ENCODE results near the gene FYB1.
A peak's percentile ranks its signal among the peaks of the same experiment; 100 is the strongest.

The FYB1 gene

DNA sequence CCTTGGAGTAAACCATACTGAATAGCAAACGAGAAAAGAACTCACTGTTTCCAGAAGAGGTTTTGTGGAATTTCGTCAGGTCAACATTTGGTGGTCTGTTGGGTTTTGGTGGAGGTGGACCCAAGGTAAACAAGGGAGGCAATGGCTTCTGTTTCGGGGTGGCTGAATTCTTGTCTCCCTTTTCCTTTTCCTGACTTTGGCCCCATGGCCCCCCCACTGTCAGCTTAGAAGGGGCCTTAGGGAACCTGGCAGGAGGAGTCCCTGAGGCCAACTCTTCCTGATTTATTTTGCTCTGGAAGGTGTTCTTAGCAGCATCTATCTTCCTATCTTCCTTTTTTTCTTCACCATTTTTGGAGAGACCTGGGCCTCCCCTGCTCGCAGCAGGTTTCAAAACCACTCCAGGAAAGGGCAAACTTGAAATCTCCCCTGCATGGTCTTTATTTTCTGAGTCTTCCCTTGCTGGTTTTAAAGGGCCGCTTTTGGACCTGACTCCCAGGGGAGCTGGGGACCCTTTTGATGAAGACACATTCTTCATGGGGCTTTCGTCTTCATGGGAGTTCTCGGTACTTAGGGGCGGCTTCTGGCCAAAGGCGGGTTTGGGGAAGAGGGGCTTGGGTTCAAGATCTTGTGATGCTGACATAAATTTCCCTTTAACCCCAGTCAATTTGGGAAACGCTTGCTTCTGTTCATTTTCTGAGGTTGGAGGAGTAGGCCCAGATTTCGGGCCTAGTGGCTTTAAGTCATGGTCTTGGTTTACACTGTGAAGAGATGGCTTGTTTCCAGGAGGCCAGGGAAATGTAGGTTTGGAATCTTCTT, 17.4 kb downstream of the FYB1 start:
- H3K27ac Mint-ChIP-seq: no peak overlapping the region
- H3K27me3 Mint-ChIP-seq (ENCODE audit: low read depth): no peaks in the 10 kb centered on the region
- H3K4me1 Mint-ChIP-seq: peaks cover 10% of the 10 kb centered on the region
- H3K9me3 Mint-ChIP-seq: no peaks in the 10 kb centered on the region
- TF ChIP-seq, protein P1, sequence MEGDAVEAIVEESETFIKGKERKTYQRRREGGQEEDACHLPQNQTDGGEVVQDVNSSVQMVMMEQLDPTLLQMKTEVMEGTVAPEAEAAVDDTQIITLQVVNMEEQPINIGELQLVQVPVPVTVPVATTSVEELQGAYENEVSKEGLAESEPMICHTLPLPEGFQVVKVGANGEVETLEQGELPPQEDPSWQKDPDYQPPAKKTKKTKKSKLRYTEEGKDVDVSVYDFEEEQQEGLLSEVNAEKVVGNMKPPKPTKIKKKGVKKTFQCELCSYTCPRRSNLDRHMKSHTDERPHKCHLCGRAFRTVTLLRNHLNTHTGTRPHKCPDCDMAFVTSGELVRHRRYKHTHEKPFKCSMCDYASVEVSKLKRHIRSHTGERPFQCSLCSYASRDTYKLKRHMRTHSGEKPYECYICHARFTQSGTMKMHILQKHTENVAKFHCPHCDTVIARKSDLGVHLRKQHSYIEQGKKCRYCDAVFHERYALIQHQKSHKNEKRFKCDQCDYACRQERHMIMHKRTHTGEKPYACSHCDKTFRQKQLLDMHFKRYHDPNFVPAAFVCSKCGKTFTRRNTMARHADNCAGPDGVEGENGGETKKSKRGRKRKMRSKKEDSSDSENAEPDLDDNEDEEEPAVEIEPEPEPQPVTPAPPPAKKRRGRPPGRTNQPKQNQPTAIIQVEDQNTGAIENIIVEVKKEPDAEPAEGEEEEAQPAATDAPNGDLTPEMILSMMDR (IDR thresholded peaks at IDR 0.05; ENCODE audit: unreplicated experiment in 3 of 3): no peak
- no peaks in the 10 kb centered on the region for H3K36me3 Mint-ChIP-seq (ENCODE audit: low read depth)
- H3K4me3 Mint-ChIP-seq: no peak overlapping the region

DNA sequence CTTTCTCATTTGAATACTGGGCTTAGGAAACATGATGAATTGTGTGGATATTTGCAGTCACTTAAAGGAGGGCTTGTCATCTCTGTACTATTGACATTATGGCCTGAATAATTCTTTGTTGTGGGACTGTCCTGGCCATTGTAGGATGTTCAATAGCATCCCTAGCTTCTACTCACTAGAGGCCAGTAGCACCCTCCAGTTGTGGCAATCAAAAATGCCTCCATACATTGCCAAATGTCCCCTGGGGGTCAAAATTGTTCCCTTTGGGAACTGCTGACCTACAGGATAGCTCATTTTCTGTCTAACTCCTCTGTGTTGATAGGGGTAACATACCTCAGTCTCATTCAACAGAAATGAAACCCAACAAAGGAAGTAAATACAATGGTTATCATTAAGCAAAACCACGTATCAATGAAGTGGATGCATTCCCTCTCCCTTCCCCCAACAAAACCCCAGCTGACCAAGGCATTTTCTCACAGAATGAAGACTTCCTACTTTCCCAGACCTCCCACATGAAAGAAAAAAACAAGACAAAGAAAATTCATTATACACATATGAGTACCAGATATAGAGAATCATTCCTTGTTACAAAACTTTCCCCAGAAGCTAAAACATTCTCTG, 18.1 kb downstream of the FYB1 start:
- H3K27me3 Mint-ChIP-seq (ENCODE audit: low read depth): no peaks in the 10 kb centered on the region
- TF ChIP-seq, protein P1 (IDR thresholded peaks at IDR 0.05; ENCODE audit: unreplicated experiment in 3 of 3): no peak
- no peak overlapping the region for H3K4me3 Mint-ChIP-seq

DNA sequence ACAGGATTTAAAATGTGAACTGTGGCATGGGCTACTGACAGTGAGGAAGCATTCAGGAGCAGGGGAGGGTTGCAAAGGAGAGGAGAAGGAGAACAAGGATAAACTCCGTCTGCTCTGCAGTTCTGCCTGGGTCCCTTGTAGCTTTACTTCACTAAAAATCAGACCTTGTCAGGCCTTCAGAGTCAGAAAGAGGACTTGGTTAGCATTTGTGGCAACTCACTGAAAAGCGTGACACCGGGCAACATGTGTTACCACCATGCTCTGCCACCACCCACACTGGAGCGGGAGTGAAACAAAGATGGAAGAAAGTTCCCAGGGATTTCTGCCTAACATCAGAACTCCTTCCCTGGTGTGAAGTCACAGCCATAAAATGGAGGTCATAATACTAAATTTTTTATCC, 19.3 kb downstream of the FYB1 start:
- Mint-ChIP-seq H3K36me3 (ENCODE audit: low read depth) (no peaks in the 10 kb centered on the region), H3K27ac (peak overlapping the region in 2 of 3 experiments; percentile 22 to 58), H3K4me3 (no peak overlapping the region), H3K9me3 (no peaks in the 10 kb centered on the region), H3K4me1 (peaks cover 15% of the 10 kb centered on the region), H3K27me3 (ENCODE audit: low read depth) (no peaks in the 10 kb centered on the region)
- TF ChIP-seq, protein P1 (IDR thresholded peaks at IDR 0.05; ENCODE audit: unreplicated experiment in 3 of 3): no peak

More for the DNA sequence above, 18.1 kb downstream of the FYB1 start:
- no peaks in the 10 kb centered on the region for H3K36me3 Mint-ChIP-seq (ENCODE audit: low read depth)
- H3K9me3 Mint-ChIP-seq: no peaks in the 10 kb centered on the region
- H3K4me1 Mint-ChIP-seq: peaks cover 10% of the 10 kb centered on the region
- H3K27ac Mint-ChIP-seq: no peak overlapping the region

DNA sequence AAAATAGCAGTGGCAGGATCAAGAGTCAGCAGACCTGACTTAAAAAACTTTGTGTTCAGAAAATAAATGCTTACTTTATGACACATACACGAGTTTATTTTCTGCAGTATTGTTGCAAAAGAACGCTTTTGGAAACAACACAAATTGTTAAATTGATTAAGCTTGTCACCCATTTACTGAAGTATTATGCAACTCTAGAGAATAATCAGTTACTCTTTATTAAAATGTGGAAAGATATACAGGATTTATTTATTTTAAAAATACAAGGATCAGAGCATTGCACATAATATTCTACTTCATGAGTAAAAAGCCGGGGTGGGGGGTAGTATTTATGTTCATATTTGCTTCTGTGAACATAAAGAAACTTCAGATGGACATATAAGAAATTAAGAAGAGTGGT, 20.0 kb downstream of the FYB1 start:
- peaks cover 23% of the 10 kb centered on the region for H3K4me1 Mint-ChIP-seq
- H3K36me3 Mint-ChIP-seq (ENCODE audit: low read depth): no peaks in the 10 kb centered on the region
- H3K27me3 Mint-ChIP-seq (ENCODE audit: low read depth): no peaks in the 10 kb centered on the region
- TF ChIP-seq, protein P1 (IDR thresholded peaks at IDR 0.05; ENCODE audit: unreplicated experiment in 3 of 3): no peak
- H3K4me3 Mint-ChIP-seq: no peak overlapping the region
- peak overlapping the region in 1 of 3 experiments; percentile 22 for H3K27ac Mint-ChIP-seq
- H3K9me3 Mint-ChIP-seq: no peaks in the 10 kb centered on the region

DNA sequence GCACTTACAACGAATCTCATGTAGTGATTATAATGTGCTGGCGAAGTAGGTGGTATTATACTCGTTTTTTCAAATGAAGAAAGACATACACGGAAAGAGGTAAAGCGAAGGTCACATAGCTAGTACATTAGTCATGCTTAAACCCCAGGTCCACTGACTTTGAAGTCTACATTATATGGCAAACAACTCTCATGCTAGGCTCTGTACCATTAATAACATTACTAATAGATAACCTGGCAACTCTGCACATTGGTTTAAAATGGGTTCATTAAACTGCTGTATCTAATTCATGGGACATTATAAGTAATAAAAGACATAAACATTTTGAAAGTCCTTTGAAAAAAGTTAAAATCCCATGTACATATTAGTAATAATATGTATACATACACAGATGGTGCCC, 21.2 kb downstream of the FYB1 start:
- Mint-ChIP-seq H3K36me3 (ENCODE audit: low read depth) (no peaks in the 10 kb centered on the region), H3K27me3 (ENCODE audit: low read depth) (no peaks in the 10 kb centered on the region), H3K27ac (no peak overlapping the region), H3K9me3 (no peaks in the 10 kb centered on the region), H3K4me1 (peaks cover 33% of the 10 kb centered on the region), H3K4me3 (no peak overlapping the region)
- TF ChIP-seq, protein P1 (IDR thresholded peaks at IDR 0.05; ENCODE audit: unreplicated experiment in 3 of 3): no peak

All from nephron (organoid).